Measurements from ENCODE around the gene KIAA1614. TPM values are rescaled to one million over a fixed set of nuclear protein-coding genes. Genes with fewer than 3 reads are reported as not detected.

KIAA1614 gene
- total and polyA plus RNA-seq, 3 donors from 2014 or later: 3.7 to 4.0 (median 3.7) TPM

DNA sequence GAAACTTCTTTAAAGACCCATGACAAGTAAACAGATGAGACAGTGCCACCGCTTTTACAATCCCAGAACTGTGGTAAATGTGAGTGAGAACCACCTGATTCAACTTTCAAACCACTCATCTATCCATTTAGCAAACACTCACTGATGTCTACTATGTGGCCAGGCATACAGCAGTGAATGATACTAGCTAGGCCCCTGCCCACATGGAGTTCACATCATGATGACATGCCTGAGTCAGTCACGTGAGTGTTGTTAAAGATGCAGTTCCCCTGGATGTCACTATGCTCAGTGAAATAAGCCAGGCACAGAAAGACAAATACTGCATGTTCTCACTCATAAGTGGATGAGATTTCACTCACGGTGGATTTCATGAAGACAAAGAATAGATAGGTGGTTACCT, 81.6 kb downstream of the KIAA1614 start:
- H3K36me3 ChIP-seq (ENCODE audit: low read depth, missing control alignments): no peaks in the 10 kb centered on the region
- peaks cover 10% of the 10 kb centered on the region for H3K4me1 ChIP-seq
- intact Hi-C loops (cut with DNase I; ENCODE audit: low total_unique reads): no loop called here
- DNase-seq: no peak
- no peaks in the 10 kb centered on the region for H3K27me3 ChIP-seq
- no peaks in the 10 kb centered on the region for H3K9me3 ChIP-seq
- WGBS, 2 donors: 74 to 93% methylated on average over 3 of the region's 3 CpGs
- TF ChIP-seq POLR2A (IDR thresholded peaks at IDR 0.05): no peak
- TF ChIP-seq, protein P1, sequence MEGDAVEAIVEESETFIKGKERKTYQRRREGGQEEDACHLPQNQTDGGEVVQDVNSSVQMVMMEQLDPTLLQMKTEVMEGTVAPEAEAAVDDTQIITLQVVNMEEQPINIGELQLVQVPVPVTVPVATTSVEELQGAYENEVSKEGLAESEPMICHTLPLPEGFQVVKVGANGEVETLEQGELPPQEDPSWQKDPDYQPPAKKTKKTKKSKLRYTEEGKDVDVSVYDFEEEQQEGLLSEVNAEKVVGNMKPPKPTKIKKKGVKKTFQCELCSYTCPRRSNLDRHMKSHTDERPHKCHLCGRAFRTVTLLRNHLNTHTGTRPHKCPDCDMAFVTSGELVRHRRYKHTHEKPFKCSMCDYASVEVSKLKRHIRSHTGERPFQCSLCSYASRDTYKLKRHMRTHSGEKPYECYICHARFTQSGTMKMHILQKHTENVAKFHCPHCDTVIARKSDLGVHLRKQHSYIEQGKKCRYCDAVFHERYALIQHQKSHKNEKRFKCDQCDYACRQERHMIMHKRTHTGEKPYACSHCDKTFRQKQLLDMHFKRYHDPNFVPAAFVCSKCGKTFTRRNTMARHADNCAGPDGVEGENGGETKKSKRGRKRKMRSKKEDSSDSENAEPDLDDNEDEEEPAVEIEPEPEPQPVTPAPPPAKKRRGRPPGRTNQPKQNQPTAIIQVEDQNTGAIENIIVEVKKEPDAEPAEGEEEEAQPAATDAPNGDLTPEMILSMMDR (IDR thresholded peaks at IDR 0.05): no peak
- no peak overlapping the region for H3K27ac ChIP-seq
- H3K4me3 ChIP-seq: no peak overlapping the region

GRCh38 chr1:180997843-180998504, 85.3 kb downstream of the KIAA1614 start:
- Histone ChIP-seq H3K9me3 (no peaks in the 10 kb centered on the region), H3K4me3 (no peak overlapping the region), H3K27ac (no peak overlapping the region), H3K36me3 (ENCODE audit: low read depth, missing control alignments) (no peaks in the 10 kb centered on the region), H3K27me3 (no peaks in the 10 kb centered on the region), H3K4me1 (peaks cover 7% of the 10 kb centered on the region)
- intact Hi-C loops (cut with DNase I; ENCODE audit: low total_unique reads): no loop called here
- 79 to 81% methylated on average over 4 of the region's 4 CpGs for WGBS, 2 donors
- no peak for DNase-seq
- no peak for TF ChIP-seq POLR2A (IDR thresholded peaks at IDR 0.05)
- TF ChIP-seq, protein P1 (IDR thresholded peaks at IDR 0.05): no peak

Other genes starting within 250 kb of the KIAA1614 start
- 10 to 100 TPM; 26.5 to 29.7 TPM for gene STX6, start 110.0 kb downstream of the KIAA1614 start, total RNA-seq
- gene STX6, start 110.0 kb downstream of the KIAA1614 start, polyA plus RNA-seq (ENCODE audit: insufficient read depth, low read depth, low replicate concordance): 12.7 TPM
- 1 to 10 TPM; 5.8 to 7.1 TPM for gene MR1, start 121.1 kb downstream of the KIAA1614 start, total RNA-seq
- 8.6 TPM for gene MR1, start 121.1 kb downstream of the KIAA1614 start, polyA plus RNA-seq (ENCODE audit: insufficient read depth, low read depth, low replicate concordance)
- gene IER5, start 175.8 kb downstream of the KIAA1614 start, total RNA-seq: 10 to 100 TPM; 10.3 to 13.3 TPM
- 7.1 TPM for gene IER5, start 175.8 kb downstream of the KIAA1614 start, polyA plus RNA-seq (ENCODE audit: insufficient read depth, low read depth, low replicate concordance)